Measurements from ENCODE around the gene RTBDN.

The RTBDN gene

GRCh38 chr19:12793290-12794195 is 40.8 kb downstream of the RTBDN start:
- H3K4me2 ChIP-seq (ENCODE audit: low read length): peak overlapping the region; percentile 93
- H3F3A ChIP-seq (ENCODE audit: control insufficient read depth, insufficient read depth): peaks cover 24% of the 10 kb centered on the region
- no peak for TF ChIP-seq EZH2phosphoT487 (IDR thresholded peaks at IDR 0.05; ENCODE audit: borderline replicate concordance, low read length)
- TF ChIP-seq CTCF (IDR thresholded peaks at IDR 0.05; ENCODE audit: low read depth, low read length, poor library complexity, severe bottlenecking): no peak
- H3K9me2 ChIP-seq (replicated peaks; ENCODE audit: control insufficient read depth, low read length): no peaks in the 10 kb centered on the region
- no peaks in the 10 kb centered on the region for H3K9me3 ChIP-seq (ENCODE audit: control insufficient read depth, insufficient read depth, low read length)
- H3K4me1 ChIP-seq (ENCODE audit: control insufficient read depth, low read length): peaks cover 41% of the 10 kb centered on the region
- no peaks in the 10 kb centered on the region for H4K20me1 ChIP-seq (ENCODE audit: control insufficient read depth, insufficient read depth, low read depth, low read length)
- peaks cover 6% of the 10 kb centered on the region; the same call in 1 of the 2 replicates for H3K36me3 ChIP-seq (ENCODE audit: control insufficient read depth, low read length)
- H3K27ac ChIP-seq (ENCODE audit: low read depth, low read length): peak overlapping the region; percentile 84
- H3K4me3 ChIP-seq (ENCODE audit: low read length): peak overlapping the region; percentile 79
- peaks cover 29% of the 10 kb centered on the region for H3K79me2 ChIP-seq (ENCODE audit: control insufficient read depth, low read length)
- no peaks in the 10 kb centered on the region for H3K27me3 ChIP-seq (ENCODE audit: control insufficient read depth, low read length)

- H3K4me3 ChIP-seq (ENCODE audit: low read length): peak overlapping the region; percentile 79
- H3K79me2 ChIP-seq (ENCODE audit: control insufficient read depth, low read length): peaks cover 29% of the 10 kb centered on the region
- no peaks in the 10 kb centered on the region for H3K9me3 ChIP-seq (ENCODE audit: control insufficient read depth, insufficient read depth, low read length)
- H3K4me2 ChIP-seq (ENCODE audit: low read length): peak overlapping the region; percentile 93
- no peaks in the 10 kb centered on the region for H3K9me2 ChIP-seq (replicated peaks; ENCODE audit: control insufficient read depth, low read length)
- TF ChIP-seq CTCF (IDR thresholded peaks at IDR 0.05; ENCODE audit: low read depth, low read length, poor library complexity, severe bottlenecking): no peak
- H3K27me3 ChIP-seq (ENCODE audit: control insufficient read depth, low read length): no peaks in the 10 kb centered on the region
- peaks cover 6% of the 10 kb centered on the region; the same call in 1 of the 2 replicates for H3K36me3 ChIP-seq (ENCODE audit: control insufficient read depth, low read length)
- no peaks in the 10 kb centered on the region for H4K20me1 ChIP-seq (ENCODE audit: control insufficient read depth, insufficient read depth, low read depth, low read length)
- peaks cover 30% of the 10 kb centered on the region for H3F3A ChIP-seq (ENCODE audit: control insufficient read depth, insufficient read depth)
- peaks cover 48% of the 10 kb centered on the region for H3K4me1 ChIP-seq (ENCODE audit: control insufficient read depth, low read length)
- H3K27ac ChIP-seq (ENCODE audit: low read depth, low read length): peak overlapping the region; percentile 84
Measured at GRCh38 chr19:12792853-12793289, 41.5 kb downstream of the RTBDN start.

GRCh38 chr19:12792051-12792852 is 42.1 kb downstream of the RTBDN start:
- peaks cover 6% of the 10 kb centered on the region; the same call in 1 of the 2 replicates for H3K36me3 ChIP-seq (ENCODE audit: control insufficient read depth, low read length)
- H3K4me3 ChIP-seq (ENCODE audit: low read length): peak overlapping the region; percentile 79
- H4K20me1 ChIP-seq (ENCODE audit: control insufficient read depth, insufficient read depth, low read depth, low read length): no peaks in the 10 kb centered on the region
- H3K9me3 ChIP-seq (ENCODE audit: control insufficient read depth, insufficient read depth, low read length): no peaks in the 10 kb centered on the region
- TF ChIP-seq CTCF (IDR thresholded peaks at IDR 0.05; ENCODE audit: low read depth, low read length, poor library complexity, severe bottlenecking): peak; percentile 17
- no peak for TF ChIP-seq EZH2phosphoT487 (IDR thresholded peaks at IDR 0.05; ENCODE audit: borderline replicate concordance, low read length)
- peaks cover 29% of the 10 kb centered on the region for H3K79me2 ChIP-seq (ENCODE audit: control insufficient read depth, low read length)
- H3F3A ChIP-seq (ENCODE audit: control insufficient read depth, insufficient read depth): peaks cover 28% of the 10 kb centered on the region
- H3K4me1 ChIP-seq (ENCODE audit: control insufficient read depth, low read length): peaks cover 51% of the 10 kb centered on the region
- H3K9me2 ChIP-seq (replicated peaks; ENCODE audit: control insufficient read depth, low read length): no peaks in the 10 kb centered on the region
- no peaks in the 10 kb centered on the region for H3K27me3 ChIP-seq (ENCODE audit: control insufficient read depth, low read length)
- peak overlapping the region; percentile 84 for H3K27ac ChIP-seq (ENCODE audit: low read depth, low read length)
- peak overlapping the region; percentile 93 for H3K4me2 ChIP-seq (ENCODE audit: low read length)
